HEK293T (cell line): ENCODE measurements around the gene KIAA1671.

Experiments
- ARNT ChIP-seq: fragments of 450-650 bp; IDR thresholded peaks from 2 replicates; pipeline ENCODE4 v1.6.1; 2017; ENCODE audit warnings: mild to moderate bottlenecking
- BHLHE40 ChIP-seq: fragments of 450-650 bp; IDR thresholded peaks from 2 replicates; pipeline ENCODE4 v1.6.1; 2016; ENCODE audit warnings: mild to moderate bottlenecking, moderate library complexity, borderline replicate concordance
- CTBP1 ChIP-seq: fragments of 450-650 bp; IDR thresholded peaks from 2 replicates; pipeline ENCODE4 v1.6.1; 2016; ENCODE audit warnings: borderline replicate concordance
- ELF4 ChIP-seq: fragments of 450-650 bp; IDR thresholded peaks from 2 replicates; pipeline ENCODE4 v1.6.1; 2017; ENCODE audit warnings: antibody characterized with exemption
- FOXA1 ChIP-seq: fragments of 450-650 bp; IDR thresholded peaks from 2 replicates; pipeline ENCODE4 v1.6.1; 2016; ENCODE audit warnings: mild to moderate bottlenecking
- FOXK2 ChIP-seq: fragments of 450-650 bp; IDR thresholded peaks from 2 replicates; pipeline ENCODE4 v1.6.1; 2016; ENCODE audit warnings: mild to moderate bottlenecking
- FOXM1 ChIP-seq: fragments of 450-650 bp; IDR thresholded peaks from 2 replicates; pipeline ENCODE4 v1.6.1; 2017; ENCODE audit warnings: mild to moderate bottlenecking, borderline replicate concordance
- HDGF ChIP-seq: fragments of 450-650 bp; IDR thresholded peaks from 2 replicates; pipeline ENCODE4 v1.6.1; 2017; ENCODE audit warnings: antibody characterized with exemption, borderline replicate concordance
- NFRKB ChIP-seq: fragments of 450-650 bp; IDR thresholded peaks from 2 replicates; pipeline ENCODE4 v1.6.1; 2016; ENCODE audit warnings: mild to moderate bottlenecking, moderate library complexity
- SP1 ChIP-seq: fragments of 450-650 bp; IDR thresholded peaks from 2 replicates; pipeline ENCODE4 v1.6.1; 2017
- SUZ12 ChIP-seq: fragments of 450-650 bp; IDR thresholded peaks from 2 replicates; pipeline ENCODE4 v1.6.1; 2016; ENCODE audit warnings: mild to moderate bottlenecking
- TARDBP ChIP-seq: fragments of 450-650 bp; IDR thresholded peaks from 2 replicates; pipeline ENCODE4 v1.6.1; 2016
- ZNF384 ChIP-seq: fragments of 450-650 bp; IDR thresholded peaks from 2 replicates; pipeline ENCODE4 v1.6.1; 2016
- TF ChIP-seq, protein P1 (sequence below): fragments of 450-650 bp; IDR thresholded peaks from 2 replicates; pipeline ENCODE4 v1.6.1; 2016

DNA sequence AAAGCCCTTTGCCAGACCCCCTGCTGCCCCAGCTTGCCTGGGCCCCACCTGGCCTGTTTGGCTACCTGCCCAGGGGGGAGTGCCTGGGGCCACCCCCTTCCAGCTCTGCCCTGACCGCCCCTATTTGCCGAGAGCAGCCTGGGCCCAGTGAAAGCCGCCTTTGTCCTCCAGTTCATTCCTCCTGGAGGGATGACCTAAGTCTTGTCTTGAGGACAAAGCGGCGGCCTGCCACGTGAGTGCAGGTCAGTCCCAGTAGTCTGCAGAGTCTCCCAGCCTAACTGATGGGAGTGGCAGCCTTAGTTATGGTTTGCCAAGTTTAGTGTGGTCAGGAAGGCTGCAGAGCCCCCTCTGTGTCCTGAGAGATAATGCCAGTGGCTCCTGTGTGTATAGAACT lies 131.3 kb downstream of the KIAA1671 start:
- TF ChIP-seq SP1 (no peak), ARNT (no peak), BHLHE40 (no peak), ELF4 (no peak), HDGF (no peak), TARDBP (no peak), SUZ12 (no peak), FOXM1 (no peak), NFRKB (no peak), FOXK2 (no peak), CTBP1 (no peak), FOXA1 (no peak), ZNF384 (no peak)
- TF ChIP-seq, protein P1, sequence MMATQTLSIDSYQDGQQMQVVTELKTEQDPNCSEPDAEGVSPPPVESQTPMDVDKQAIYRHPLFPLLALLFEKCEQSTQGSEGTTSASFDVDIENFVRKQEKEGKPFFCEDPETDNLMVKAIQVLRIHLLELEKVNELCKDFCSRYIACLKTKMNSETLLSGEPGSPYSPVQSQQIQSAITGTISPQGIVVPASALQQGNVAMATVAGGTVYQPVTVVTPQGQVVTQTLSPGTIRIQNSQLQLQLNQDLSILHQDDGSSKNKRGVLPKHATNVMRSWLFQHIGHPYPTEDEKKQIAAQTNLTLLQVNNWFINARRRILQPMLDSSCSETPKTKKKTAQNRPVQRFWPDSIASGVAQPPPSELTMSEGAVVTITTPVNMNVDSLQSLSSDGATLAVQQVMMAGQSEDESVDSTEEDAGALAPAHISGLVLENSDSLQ = no peak
